PC-3 (cell line): ENCODE measurements around the gene SLC7A1.

Source experiments
- CTCF ChIP-seq: fragments of 300-600 bp; sonication (generic); conservative IDR thresholded peaks from 2 replicates; pipeline ENCODE4 v1.5.1; 2017; ENCODE audit warnings: antibody characterized with exemption, low read depth, mild to moderate bottlenecking, low read length
- EZH2 ChIP-seq: fragments of 300-600 bp; sonication (generic); IDR thresholded peaks from one replicate; pipeline ENCODE4 v1.6.1; 2017; ENCODE audit warnings: antibody characterized with exemption, mild to moderate bottlenecking, low read length; ENCODE audit not compliant: unreplicated experiment

GRCh38 chr13:29570051-29570654 lies 25.3 kb downstream of the SLC7A1 start:
- no peak for TF ChIP-seq CTCF
- no peak for TF ChIP-seq EZH2
